GM19468 (cell line): ENCODE results near the gene SMPD3.

Source experiments
- ATAC-seq: cut with Tn5 transposase; IDR thresholded peaks from one replicate; pipeline ENCODE4 v1.9.1; 2021; ENCODE audit warnings: mild to moderate bottlenecking, moderate library complexity, moderate number of reproducible peaks; ENCODE audit not compliant: unreplicated experiment; ENCODE audit errors: extremely low read depth

Gene SMPD3

GRCh38 chr16:68373528-68374245, 74.6 kb downstream of the SMPD3 start:
- no peak for ATAC-seq

GRCh38 chr16:68372806-68373205, 75.5 kb downstream of the SMPD3 start:
- no peak for ATAC-seq

GRCh38 chr16:68372381-68372720, 76.0 kb downstream of the SMPD3 start:
- no peak for ATAC-seq

GRCh38 chr16:68371706-68372380, 76.5 kb downstream of the SMPD3 start:
- no peak for ATAC-seq

GRCh38 chr16:68371276-68371651, 77.0 kb downstream of the SMPD3 start:
- ATAC-seq, result no peak

GRCh38 chr16:68370581-68371275, 77.6 kb downstream of the SMPD3 start:
- no peak for ATAC-seq

GRCh38 chr16:68369697-68370580, 78.4 kb downstream of the SMPD3 start:
- peak; percentile 57 for ATAC-seq

- ATAC-seq, result no peak
Measured at GRCh38 chr16:68369168-68369567, 79.1 kb downstream of the SMPD3 start.

GRCh38 chr16:68368301-68368888, 79.9 kb downstream of the SMPD3 start:
- ATAC-seq, result no peak

- ATAC-seq, result no peak
Measured at GRCh38 chr16:68367891-68368290, 80.4 kb downstream of the SMPD3 start.

GRCh38 chr16:68367440-68367839, 80.9 kb downstream of the SMPD3 start:
- ATAC-seq, result no peak

GRCh38 chr16:68367030-68367429, 81.3 kb downstream of the SMPD3 start:
- no peak for ATAC-seq

GRCh38 chr16:68366062-68366461, 82.2 kb downstream of the SMPD3 start:
- ATAC-seq, result no peak

- ATAC-seq, result no peak
Measured at GRCh38 chr16:68365167-68365817, 83.0 kb downstream of the SMPD3 start.

GRCh38 chr16:68364561-68364998, 83.7 kb downstream of the SMPD3 start:
- no peak for ATAC-seq

- no peak for ATAC-seq
Measured at GRCh38 chr16:68363658-68364521, 84.4 kb downstream of the SMPD3 start.

- ATAC-seq, result no peak
Measured at GRCh38 chr16:68362947-68363657, 85.2 kb downstream of the SMPD3 start.
